HG02973 (cell line): ENCODE data around the gene TAS2R41.
"Not testable (repeated sequence)": the region's sequence is repeated elsewhere in the genome, so short reads cannot be mapped to it uniquely, and the experiment has no call there.

Experiments used
- ATAC-seq: cut with Tn5 transposase; IDR thresholded peaks from one replicate; pipeline ENCODE4 v1.9.1; 2021; ENCODE audit warnings: moderate library complexity; ENCODE audit not compliant: unreplicated experiment

Gene TAS2R41

GRCh38 chr7:143455942-143456341 is 21.7 kb upstream of the TAS2R41 start:
- no peak for ATAC-seq

- no peak for ATAC-seq
Measured at GRCh38 chr7:143456992-143457793, 20.5 kb upstream of the TAS2R41 start.

DNA sequence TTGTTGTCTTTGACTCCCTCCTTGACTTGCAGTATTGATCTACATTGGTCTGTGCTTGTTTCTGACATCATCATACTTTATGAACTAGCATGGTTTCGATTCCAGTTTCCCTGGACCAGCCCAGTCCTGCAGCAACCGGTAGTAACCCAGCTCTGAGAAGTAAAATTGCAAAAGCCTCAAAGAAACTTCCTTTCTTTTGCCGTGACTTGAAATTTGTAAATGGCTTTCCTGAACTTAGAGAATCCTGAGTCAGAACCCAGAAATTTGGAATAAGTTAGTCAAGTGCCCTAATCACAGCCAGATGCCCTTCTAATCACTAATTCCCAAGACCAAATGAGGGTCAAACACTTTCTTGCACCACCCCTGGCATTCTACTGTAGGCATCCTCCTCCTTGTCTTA is 19.4 kb upstream of the TAS2R41 start:
- ATAC-seq = no peak

GRCh38 chr7:143458681-143459080 is 19.0 kb upstream of the TAS2R41 start:
- no peak for ATAC-seq

GRCh38 chr7:143459359-143459758 is 18.3 kb upstream of the TAS2R41 start:
- ATAC-seq = no peak

- no peak for ATAC-seq
Measured at GRCh38 chr7:143460271-143460979, 17.2 kb upstream of the TAS2R41 start.

GRCh38 chr7:143462045-143462444 is 15.6 kb upstream of the TAS2R41 start:
- ATAC-seq = no peak

GRCh38 chr7:143463556-143463955 is 14.1 kb upstream of the TAS2R41 start:
- ATAC-seq = no peak

DNA sequence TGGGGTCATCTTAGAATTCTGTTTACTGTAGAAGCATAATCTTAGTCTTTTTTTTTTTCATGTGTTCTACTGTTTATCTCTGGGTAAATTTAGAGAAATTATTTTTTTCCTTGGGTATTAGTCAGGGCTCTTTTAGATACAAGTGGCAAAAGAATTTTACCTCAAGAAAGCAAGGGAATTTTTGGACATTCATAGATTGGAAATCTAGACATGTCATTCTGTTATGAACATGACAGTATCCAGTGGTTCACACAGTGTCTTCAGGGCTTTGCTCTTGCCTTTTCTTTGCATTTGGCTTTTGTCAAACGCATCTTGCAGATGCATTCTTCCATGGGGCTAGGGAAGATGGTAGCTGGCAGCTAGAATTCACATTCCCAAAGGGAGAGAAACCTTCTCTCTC is 13.7 kb upstream of the TAS2R41 start:
- ATAC-seq = no peak

GRCh38 chr7:143467724-143468123 is 9.9 kb upstream of the TAS2R41 start:
- ATAC-seq = no peak

DNA sequence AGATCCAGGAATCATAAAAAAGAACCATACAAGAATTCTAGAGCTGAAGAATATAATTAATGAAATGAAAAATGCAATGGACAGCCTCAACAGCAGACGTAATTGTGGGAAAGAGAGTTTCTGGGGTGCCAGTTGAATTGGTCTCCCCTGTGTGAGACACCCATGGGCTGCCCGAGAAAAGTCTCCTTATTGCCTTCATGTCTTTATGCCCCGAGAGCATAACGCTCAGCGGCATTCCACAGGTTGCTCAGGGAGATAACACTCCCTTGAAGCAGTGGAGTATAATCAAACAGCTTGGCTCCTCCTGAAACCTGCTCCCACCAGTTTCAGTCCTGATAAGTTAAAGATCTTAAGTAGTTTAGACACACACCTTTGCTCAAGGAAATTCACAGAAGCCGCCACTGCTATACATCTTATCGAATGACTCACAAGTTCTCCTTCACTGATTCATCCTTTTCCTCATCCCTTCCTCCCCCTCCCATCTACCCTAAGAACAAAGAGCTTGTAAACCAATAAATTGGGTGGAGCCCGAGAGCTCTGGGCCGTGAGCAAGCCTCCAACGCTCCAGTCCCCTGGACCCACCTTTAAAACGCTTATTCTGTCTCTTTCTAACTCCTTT is 5.5 kb upstream of the TAS2R41 start:
- not testable (repeated sequence) for ATAC-seq

- ATAC-seq = no peak
Measured at GRCh38 chr7:143479055-143479766, 1.5 kb downstream of the TAS2R41 start.

GRCh38 chr7:143480501-143480900 is 2.8 kb downstream of the TAS2R41 start:
- no peak for ATAC-seq

DNA sequence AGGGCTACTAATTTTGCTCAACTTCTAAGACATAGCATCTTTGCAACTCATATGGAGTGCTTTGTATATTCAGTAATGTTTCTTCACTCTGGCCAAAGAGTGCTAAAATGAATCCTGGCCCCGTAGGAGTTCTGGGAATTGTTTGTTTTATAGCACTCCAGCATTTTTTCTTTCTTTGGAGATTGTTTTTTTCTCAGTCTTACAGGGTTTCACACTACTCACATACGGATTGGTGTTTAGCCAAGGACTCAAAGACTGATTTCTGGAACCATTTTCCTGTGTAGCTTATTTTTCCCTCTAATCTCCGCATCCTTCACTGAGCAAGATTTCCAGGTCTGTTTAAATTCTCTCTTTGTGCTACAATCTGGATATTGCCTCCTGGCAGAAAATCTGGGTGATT is 6.4 kb downstream of the TAS2R41 start:
- no peak for ATAC-seq

GRCh38 chr7:143485094-143485493 is 7.4 kb downstream of the TAS2R41 start:
- no peak for ATAC-seq

- no peak for ATAC-seq
Measured at GRCh38 chr7:143485500-143485899, 7.8 kb downstream of the TAS2R41 start.

GRCh38 chr7:143486266-143486665 is 8.6 kb downstream of the TAS2R41 start:
- ATAC-seq = not testable (repeated sequence)

DNA sequence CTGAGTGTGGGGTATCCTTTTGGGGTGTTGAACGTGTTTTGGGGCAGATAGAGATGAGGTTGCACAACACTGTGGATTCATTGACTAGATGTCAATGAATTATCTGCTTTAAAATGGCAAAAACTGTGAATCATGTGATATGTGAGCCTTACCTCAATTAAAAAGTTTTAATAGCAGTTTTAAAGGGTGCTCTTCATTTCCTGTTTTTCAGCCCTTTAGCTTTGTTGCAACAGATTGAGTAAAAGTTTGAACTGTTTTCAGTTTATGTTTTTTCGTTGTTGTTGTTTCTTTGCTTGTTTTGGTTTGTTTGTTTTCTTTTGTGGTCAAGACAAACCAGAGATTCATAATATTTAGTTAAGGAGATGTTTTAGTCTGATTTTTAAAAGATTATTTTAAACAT is 9.4 kb downstream of the TAS2R41 start:
- ATAC-seq = no peak

DNA sequence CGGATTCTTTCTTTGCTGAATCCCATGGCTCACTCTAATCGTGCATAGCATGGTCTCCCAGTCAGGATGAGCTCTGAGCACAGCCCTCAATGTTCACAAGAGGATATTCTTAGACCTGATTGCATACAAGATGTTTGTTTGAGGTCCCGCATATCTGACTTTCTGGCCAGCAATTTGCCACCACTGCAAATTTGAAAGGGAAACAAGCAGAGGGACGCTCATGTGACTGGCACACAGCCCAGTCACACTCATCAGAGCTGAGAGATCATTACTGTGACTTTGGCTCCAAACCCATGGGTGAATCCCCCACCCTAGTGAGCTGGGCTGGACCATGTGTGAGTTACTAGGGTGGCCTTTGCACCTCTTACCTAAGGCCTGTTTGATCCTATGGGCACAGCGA is 9.9 kb downstream of the TAS2R41 start:
- ATAC-seq = no peak

GRCh38 chr7:143490717-143491306 is 13.1 kb downstream of the TAS2R41 start:
- ATAC-seq = no peak

GRCh38 chr7:143492043-143492471 is 14.4 kb downstream of the TAS2R41 start:
- ATAC-seq = no peak
